Measurements from ENCODE around the gene KRT76.

Gene KRT76

DNA sequence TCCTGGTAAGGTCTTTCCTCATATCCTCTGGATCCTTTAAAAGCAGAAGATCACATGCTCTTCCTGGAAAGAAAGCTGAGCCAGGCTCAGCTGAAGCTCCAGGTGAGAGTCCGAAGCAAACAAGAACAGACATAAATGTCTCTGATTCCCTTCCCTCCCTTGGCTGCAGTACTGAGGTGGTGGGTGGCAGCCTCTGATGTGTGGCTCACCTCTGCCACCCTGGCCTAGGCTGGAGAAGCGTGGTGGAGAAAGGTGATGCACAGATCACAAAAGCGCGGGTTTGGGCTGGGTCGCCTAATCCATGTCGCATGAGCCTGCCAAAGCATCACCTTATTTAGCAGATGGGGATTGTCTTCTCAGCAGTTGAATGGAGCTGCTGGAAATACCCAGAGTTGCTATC is 2.8 kb upstream of the KRT76 start:
- TF ChIP-seq CTBP1 (IDR thresholded peaks at IDR 0.05; ENCODE audit: borderline replicate concordance) (no peak), BHLHE40 (IDR thresholded peaks at IDR 0.05; ENCODE audit: borderline replicate concordance) (no peak), ZNF384 (IDR thresholded peaks at IDR 0.05) (no peak), ARNT (IDR thresholded peaks at IDR 0.05) (no peak)
- no peak for DNase-seq (ENCODE audit: extremely low spot score)
- CTCF ChIA-PET, result no interaction called here
- POLR2A ChIA-PET, result no interaction called here

DNA sequence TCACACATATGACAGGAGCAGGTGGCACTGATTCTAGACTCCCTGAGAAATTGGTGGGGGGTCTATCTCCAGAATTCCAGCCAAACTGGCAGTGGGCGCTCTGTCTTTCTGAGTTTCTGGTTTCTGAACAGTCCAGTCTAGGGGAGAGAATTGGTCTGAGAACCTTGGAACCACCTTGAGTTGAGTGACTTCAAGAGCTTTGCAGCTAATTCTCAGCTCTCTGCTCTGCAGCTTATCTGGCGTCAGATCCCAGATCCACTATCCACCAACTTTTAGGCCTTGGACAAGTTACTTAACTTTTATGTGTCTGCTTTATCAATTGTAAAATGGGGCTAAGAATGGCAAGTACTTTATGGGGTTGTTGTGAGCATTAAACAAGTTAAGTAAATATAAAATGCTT is 1.7 kb upstream of the KRT76 start:
- DNase-seq (ENCODE audit: extremely low spot score), result no peak
- TF ChIP-seq FOXA1 (IDR thresholded peaks at IDR 0.05), result no peak
- TF ChIP-seq BHLHE40 (IDR thresholded peaks at IDR 0.05; ENCODE audit: borderline replicate concordance), result no peak
- no peak for TF ChIP-seq SUZ12 (IDR thresholded peaks at IDR 0.05)
- no peak for TF ChIP-seq NFRKB (IDR thresholded peaks at IDR 0.05)
- TF ChIP-seq, protein P1, sequence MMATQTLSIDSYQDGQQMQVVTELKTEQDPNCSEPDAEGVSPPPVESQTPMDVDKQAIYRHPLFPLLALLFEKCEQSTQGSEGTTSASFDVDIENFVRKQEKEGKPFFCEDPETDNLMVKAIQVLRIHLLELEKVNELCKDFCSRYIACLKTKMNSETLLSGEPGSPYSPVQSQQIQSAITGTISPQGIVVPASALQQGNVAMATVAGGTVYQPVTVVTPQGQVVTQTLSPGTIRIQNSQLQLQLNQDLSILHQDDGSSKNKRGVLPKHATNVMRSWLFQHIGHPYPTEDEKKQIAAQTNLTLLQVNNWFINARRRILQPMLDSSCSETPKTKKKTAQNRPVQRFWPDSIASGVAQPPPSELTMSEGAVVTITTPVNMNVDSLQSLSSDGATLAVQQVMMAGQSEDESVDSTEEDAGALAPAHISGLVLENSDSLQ (IDR thresholded peaks at IDR 0.05), result no peak
- TF ChIP-seq ZNF384 (IDR thresholded peaks at IDR 0.05), result no peak
- TF ChIP-seq ELF4 (IDR thresholded peaks at IDR 0.05), result no peak
- no peak for TF ChIP-seq HDGF (IDR thresholded peaks at IDR 0.05; ENCODE audit: borderline replicate concordance)
- TF ChIP-seq CTBP1 (IDR thresholded peaks at IDR 0.05; ENCODE audit: borderline replicate concordance), result no peak
- TF ChIP-seq FOXK2 (IDR thresholded peaks at IDR 0.05), result no peak
- TF ChIP-seq ARNT (IDR thresholded peaks at IDR 0.05), result no peak
- TF ChIP-seq FOXM1 (IDR thresholded peaks at IDR 0.05; ENCODE audit: borderline replicate concordance), result no peak
- TF ChIP-seq LEF1 (IDR thresholded peaks at IDR 0.05; ENCODE audit: borderline replicate concordance), result no peak
- no peak for TF ChIP-seq SP1 (IDR thresholded peaks at IDR 0.05)
- no peak for TF ChIP-seq L3MBTL2 (conservative IDR thresholded peaks at IDR 0.05)
- POLR2A ChIA-PET, result no interaction called here
- CTCF ChIA-PET, result no interaction called here

DNA sequence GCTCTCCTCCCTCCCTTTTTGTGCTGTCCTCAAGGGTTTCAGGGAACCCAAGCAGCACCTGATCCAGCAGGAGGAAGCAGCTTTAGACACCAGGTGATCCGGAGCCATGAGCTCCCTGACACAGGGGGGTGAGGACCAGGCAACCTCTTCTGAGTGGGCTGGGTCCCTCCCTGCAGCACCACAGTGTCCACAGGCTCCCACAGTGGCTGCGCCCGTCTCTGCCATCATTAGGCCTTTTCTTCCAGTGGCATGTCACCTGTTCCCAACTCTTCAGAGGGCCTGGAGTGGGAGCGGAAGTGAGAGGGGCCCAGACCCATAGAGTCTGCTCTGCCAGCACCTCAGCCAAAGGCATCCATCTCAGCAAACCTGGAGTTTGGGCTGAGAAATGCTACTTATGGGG is 421 bp upstream of the KRT76 start:
- ChIA-PET CTCF (no interaction called here), POLR2A (no interaction called here)
- DNase-seq (ENCODE audit: extremely low spot score), result no peak
- TF ChIP-seq CTBP1 (IDR thresholded peaks at IDR 0.05; ENCODE audit: borderline replicate concordance) (no peak), FOXK2 (IDR thresholded peaks at IDR 0.05) (no peak), ARNT (IDR thresholded peaks at IDR 0.05) (no peak), L3MBTL2 (conservative IDR thresholded peaks at IDR 0.05) (no peak), FOXM1 (IDR thresholded peaks at IDR 0.05; ENCODE audit: borderline replicate concordance) (no peak), BHLHE40 (IDR thresholded peaks at IDR 0.05; ENCODE audit: borderline replicate concordance) (no peak), ELF4 (IDR thresholded peaks at IDR 0.05) (no peak), HDGF (IDR thresholded peaks at IDR 0.05; ENCODE audit: borderline replicate concordance) (no peak), TARDBP (IDR thresholded peaks at IDR 0.05) (no peak), SP1 (IDR thresholded peaks at IDR 0.05) (no peak), FOXA1 (IDR thresholded peaks at IDR 0.05) (no peak)
- TF ChIP-seq, protein P1 (IDR thresholded peaks at IDR 0.05), result no peak

DNA sequence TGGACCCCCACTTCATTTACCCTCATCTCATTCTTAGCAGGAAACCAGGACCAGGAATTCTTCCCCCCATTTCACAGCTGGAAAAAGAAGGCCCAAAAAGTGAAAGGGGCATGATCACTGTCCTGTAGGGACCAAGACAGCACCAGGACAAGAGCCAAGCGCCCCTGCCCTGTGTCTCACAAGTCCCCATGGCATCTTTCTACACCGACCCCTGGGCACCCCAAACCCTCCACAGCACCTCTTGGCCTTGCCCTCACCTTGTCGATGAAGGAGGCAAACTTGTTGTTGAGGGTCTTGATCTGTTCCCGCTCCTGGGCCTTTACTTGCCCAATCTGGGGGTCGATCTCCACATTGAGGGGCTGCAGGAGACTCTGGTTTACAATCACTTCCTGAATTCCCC is 710 bp downstream of the KRT76 start:
- ChIA-PET POLR2A (no interaction called here), CTCF (interaction anchor here (1.2 kb wide), 1 partner anchor 89 kb away, joined by 3 read pairs; no protein-coding TSS in a partner anchor)
- DNase-seq (ENCODE audit: extremely low spot score), result no peak
- TF ChIP-seq ZNF384 (IDR thresholded peaks at IDR 0.05), result no peak
- TF ChIP-seq LEF1 (IDR thresholded peaks at IDR 0.05; ENCODE audit: borderline replicate concordance), result no peak
- no peak for TF ChIP-seq FOXM1 (IDR thresholded peaks at IDR 0.05; ENCODE audit: borderline replicate concordance)
- no peak for TF ChIP-seq CTBP1 (IDR thresholded peaks at IDR 0.05; ENCODE audit: borderline replicate concordance)
- no peak for TF ChIP-seq HDGF (IDR thresholded peaks at IDR 0.05; ENCODE audit: borderline replicate concordance)
- no peak for TF ChIP-seq TARDBP (IDR thresholded peaks at IDR 0.05)
- no peak for TF ChIP-seq ELF4 (IDR thresholded peaks at IDR 0.05)
- no peak for TF ChIP-seq FOXK2 (IDR thresholded peaks at IDR 0.05)
- no peak for TF ChIP-seq NFRKB (IDR thresholded peaks at IDR 0.05)
- no peak for TF ChIP-seq L3MBTL2 (conservative IDR thresholded peaks at IDR 0.05)

DNA sequence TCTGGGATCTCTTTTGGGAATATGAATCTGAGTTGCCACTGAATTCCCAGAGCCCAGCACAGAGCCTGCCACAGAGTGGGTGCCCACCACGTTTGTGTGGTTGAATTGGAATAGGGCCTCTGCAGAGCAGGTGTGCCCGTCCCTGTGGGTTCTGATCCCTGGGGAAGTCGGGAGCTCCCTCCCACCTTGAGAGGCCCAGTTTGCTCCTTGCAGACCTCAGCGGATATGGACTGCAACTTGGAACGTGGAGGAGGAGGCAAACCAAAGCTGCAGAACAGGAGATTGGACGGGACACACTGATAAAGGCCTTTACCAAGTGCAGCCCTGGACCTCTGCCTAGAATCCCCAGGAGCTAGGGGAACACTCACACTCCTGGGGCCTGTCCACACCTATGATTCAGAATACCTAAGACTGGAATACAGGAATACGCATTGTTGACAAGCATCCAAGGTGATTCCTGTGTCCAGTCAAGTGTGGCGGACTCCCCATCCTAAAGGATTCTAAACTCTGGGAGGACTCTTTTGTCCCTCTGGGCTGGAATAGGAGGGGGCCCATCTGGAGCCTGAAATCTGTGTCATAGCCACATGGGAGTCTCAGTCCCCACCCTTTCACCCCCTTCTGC is 2.4 kb downstream of the KRT76 start:
- no peak for TF ChIP-seq L3MBTL2 (conservative IDR thresholded peaks at IDR 0.05)
- TF ChIP-seq LEF1 (IDR thresholded peaks at IDR 0.05; ENCODE audit: borderline replicate concordance), result no peak
- no peak for TF ChIP-seq BHLHE40 (IDR thresholded peaks at IDR 0.05; ENCODE audit: borderline replicate concordance)
- TF ChIP-seq TARDBP (IDR thresholded peaks at IDR 0.05), result no peak
- no peak for TF ChIP-seq FOXA1 (IDR thresholded peaks at IDR 0.05)
- no peak for TF ChIP-seq CTBP1 (IDR thresholded peaks at IDR 0.05; ENCODE audit: borderline replicate concordance)
- no peak for TF ChIP-seq ELF4 (IDR thresholded peaks at IDR 0.05)
- TF ChIP-seq ZNF384 (IDR thresholded peaks at IDR 0.05), result no peak
- no peak for DNase-seq (ENCODE audit: extremely low spot score)
- CTCF ChIA-PET, result no interaction called here
- POLR2A ChIA-PET, result no interaction called here

DNA sequence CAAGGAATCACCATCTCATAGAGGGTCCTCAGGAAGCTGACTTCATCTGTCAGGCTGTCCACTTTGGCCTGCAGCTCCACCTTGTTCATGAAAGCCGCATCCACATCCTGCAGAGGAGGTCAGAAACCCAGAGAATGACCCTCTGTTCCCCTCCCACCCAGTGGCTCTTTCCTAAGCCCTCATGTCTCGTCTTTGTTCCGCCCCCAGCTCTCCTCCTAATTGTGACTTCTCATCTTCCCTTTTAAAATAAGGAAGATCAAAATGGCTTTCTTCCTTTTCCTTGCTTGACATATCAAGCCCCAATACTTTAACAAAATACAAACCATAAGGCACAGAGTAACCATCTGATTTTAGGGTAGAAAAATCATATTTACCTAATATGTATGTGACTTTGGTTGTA is 4.4 kb downstream of the KRT76 start:
- DNase-seq (ENCODE audit: extremely low spot score), result no peak
- ChIA-PET CTCF (interaction anchor here (1.0 kb wide), 1 partner anchor 207 kb away, joined by 3 read pairs; no protein-coding TSS in a partner anchor), POLR2A (no interaction called here)
- TF ChIP-seq TARDBP (IDR thresholded peaks at IDR 0.05) (no peak), ZNF384 (IDR thresholded peaks at IDR 0.05) (no peak), HDGF (IDR thresholded peaks at IDR 0.05; ENCODE audit: borderline replicate concordance) (no peak)

DNA sequence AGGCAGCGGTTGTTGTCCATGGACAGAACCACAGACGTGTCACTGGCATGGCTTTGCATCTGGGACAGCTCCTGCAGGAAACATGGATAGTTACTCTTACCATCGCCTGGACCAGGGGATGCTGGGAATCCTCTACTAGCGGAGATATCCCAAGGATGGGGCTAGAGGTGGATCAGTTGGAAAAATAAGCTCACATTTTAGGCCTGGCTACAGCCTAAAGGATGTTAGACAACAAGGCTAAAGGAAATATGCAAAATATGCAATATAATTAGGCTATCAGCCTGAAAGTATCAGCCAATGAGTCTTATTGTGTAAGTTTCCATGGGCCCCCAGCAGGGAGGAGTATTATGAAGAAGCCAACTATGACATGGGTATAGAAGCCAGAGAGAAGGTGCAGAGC is 5.0 kb downstream of the KRT76 start:
- no peak for DNase-seq (ENCODE audit: extremely low spot score)
- TF ChIP-seq NFRKB (IDR thresholded peaks at IDR 0.05) (no peak), CTBP1 (IDR thresholded peaks at IDR 0.05; ENCODE audit: borderline replicate concordance) (no peak), LEF1 (IDR thresholded peaks at IDR 0.05; ENCODE audit: borderline replicate concordance) (no peak), HDGF (IDR thresholded peaks at IDR 0.05; ENCODE audit: borderline replicate concordance) (no peak)
- ChIA-PET POLR2A (no interaction called here), CTCF (interaction anchor here (1.0 kb wide), 1 partner anchor 208 kb away, joined by 3 read pairs; no protein-coding TSS in a partner anchor)

Measured in HEK293T (cell line).